Stomach (tissue), 9 donors: ENCODE data around the gene PIN1. TPM values are rescaled to one million over a fixed set of nuclear protein-coding genes. Genes with fewer than 3 reads are reported as not detected.
A peak's percentile ranks its signal among the peaks of the same experiment; 100 is the strongest.
"Not testable (repeated sequence)": the region's sequence is repeated elsewhere in the genome, so short reads cannot be mapped to it uniquely, and the experiment has no call there.

ENCODE experiments used
- DNase-seq, 2 donors: peaks; one replicate each; pipeline versions ENCODE4 v3.0.0 to v3.0.0-alpha.2; 2013 to 2019
- H3K27ac ChIP-seq, 5 donors: fragments of 200-600 bp in 4 of 5; sonication (generic) in 4 of 5; one replicate each; pipeline ENCODE4 v1.5.1; 2013 to 2019; ENCODE audit warnings: mild to moderate bottlenecking in 1 of 5, moderate library complexity in 1 of 5
- H3K27me3 ChIP-seq, 3 donors: fragments of 200-600 bp; sonication (generic); one replicate each; pipeline ENCODE4 v1.5.1; 2017 to 2019; ENCODE audit warnings: mixed run types in 1 of 3
- H3K36me3 ChIP-seq, 4 donors: fragments of 200-600 bp; sonication (generic); 1 replicate in 3 of 4; 2 replicates in 1 of 4; pipeline ENCODE4 v1.5.1; 2016 to 2019
- H3K4me1 ChIP-seq, 4 donors: fragments of 200-600 bp; sonication (generic); one replicate each; pipeline ENCODE4 v1.5.1; 2016 to 2019
- H3K4me3 ChIP-seq, 4 donors: fragments of 200-600 bp; sonication (generic) in 3 of 4; one replicate each; pipeline ENCODE4 v1.5.1; 2016 to 2019; ENCODE audit warnings: mild to moderate bottlenecking in 1 of 4
- H3K9me3 ChIP-seq, 4 donors: fragments of 200-600 bp; sonication (generic); one replicate each; pipeline ENCODE4 v1.5.1; 2016 to 2019
- EP300 ChIP-seq: sonication (generic); formaldehyde crosslinking; IDR thresholded peaks from one replicate; pipeline ENCODE4 v1.6.1; 2017; ENCODE audit warnings: antibody characterized with exemption
- POLR2A ChIP-seq, 4 donors: fragments of 450-650 bp; IDR thresholded peaks; one replicate each; pipeline ENCODE4 v1.6.1; 2016; ENCODE audit warnings: antibody characterized with exemption in 4 of 4, control low read depth in 2 of 4, mild to moderate bottlenecking in 1 of 4, moderate library complexity in 1 of 4
- POLR2AphosphoS5 ChIP-seq, 3 donors: sonication (generic); formaldehyde crosslinking; IDR thresholded peaks; one replicate each; pipeline ENCODE4 v1.6.1; 2016; ENCODE audit warnings: antibody characterized with exemption in 3 of 3
- WGBS, 5 donors: extraction: QIAGEN DNeasy Blood & Tissue Kit in 3 of 5; methylation state at CpG; one replicate each; pipeline versions ENCODE4 v1.1.5 to v1.1.7; 2013 to 2018; 5-methylcytosine and 5-hydroxymethylcytosine counted together
- intact Hi-C: fragments of 100-400 bp; cut with DNase I; formaldehyde crosslinking; loops from one replicate; pipeline ENCODE4 v1.15.1; 2023; ENCODE audit warnings: low total_unique reads
- polyA plus RNA-seq, 3 donors: library from polyadenylated mRNA; stranded (reverse); fragments of 200-250 nt; gene quantifications; one replicate each; pipeline ENCODE4 v1.2.3, GENCODE V29; 2013
- total RNA-seq, 5 donors: library from RNA; depleted of rRNA; stranded (reverse); fragments of >200 nt; gene quantifications; one replicate each; pipeline versions ENCODE4 v1.1.0 to v1.2.3, GENCODE V29; 2014 to 2016
- TF ChIP-seq, protein P1 (sequence below), 7 experiments: fragments of 450-650 bp in 4 of 7; fragments of 200-600 bp in 3 of 7; sonication (generic) in 3 of 7; IDR thresholded peaks; one replicate each; pipeline ENCODE4 v1.5.1; 2016 to 2019; ENCODE audit warnings: antibody characterized with exemption in 7 of 7, control low read depth in 2 of 7, mild to moderate bottlenecking in 1 of 7
- donor health status: healthy with polysubstance abuse.
- donor health status: Bipolar disorder and iron deficiency.
- donor health status: healthy.

PIN1 gene
- total and polyA plus RNA-seq, 8 donors = 24.2 to 105 (median 82.8) TPM

DNA sequence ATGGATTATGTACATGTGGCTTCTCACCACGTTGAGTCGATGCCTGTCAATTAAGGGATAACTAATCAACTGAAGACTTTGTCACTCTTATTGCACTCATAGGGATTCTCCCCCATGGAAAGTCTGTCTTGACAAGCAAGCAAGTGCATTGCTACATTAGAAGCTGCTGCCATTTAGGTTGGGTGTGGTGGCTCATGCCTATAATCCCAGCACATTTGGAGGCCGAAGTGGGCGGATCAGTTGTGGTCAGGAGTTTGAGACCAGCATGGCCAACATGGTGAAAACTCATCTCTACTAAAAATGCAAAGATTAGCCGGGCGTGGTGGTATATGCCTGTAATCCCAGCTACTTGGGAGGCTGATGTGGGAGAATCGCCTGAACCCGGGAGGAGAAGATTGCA, 48.3 kb upstream of the PIN1 start:
- no peak for TF ChIP-seq EP300
- TF ChIP-seq POLR2A (IDR thresholded peaks at IDR 0.05) = no peak
- TF ChIP-seq, protein P1, sequence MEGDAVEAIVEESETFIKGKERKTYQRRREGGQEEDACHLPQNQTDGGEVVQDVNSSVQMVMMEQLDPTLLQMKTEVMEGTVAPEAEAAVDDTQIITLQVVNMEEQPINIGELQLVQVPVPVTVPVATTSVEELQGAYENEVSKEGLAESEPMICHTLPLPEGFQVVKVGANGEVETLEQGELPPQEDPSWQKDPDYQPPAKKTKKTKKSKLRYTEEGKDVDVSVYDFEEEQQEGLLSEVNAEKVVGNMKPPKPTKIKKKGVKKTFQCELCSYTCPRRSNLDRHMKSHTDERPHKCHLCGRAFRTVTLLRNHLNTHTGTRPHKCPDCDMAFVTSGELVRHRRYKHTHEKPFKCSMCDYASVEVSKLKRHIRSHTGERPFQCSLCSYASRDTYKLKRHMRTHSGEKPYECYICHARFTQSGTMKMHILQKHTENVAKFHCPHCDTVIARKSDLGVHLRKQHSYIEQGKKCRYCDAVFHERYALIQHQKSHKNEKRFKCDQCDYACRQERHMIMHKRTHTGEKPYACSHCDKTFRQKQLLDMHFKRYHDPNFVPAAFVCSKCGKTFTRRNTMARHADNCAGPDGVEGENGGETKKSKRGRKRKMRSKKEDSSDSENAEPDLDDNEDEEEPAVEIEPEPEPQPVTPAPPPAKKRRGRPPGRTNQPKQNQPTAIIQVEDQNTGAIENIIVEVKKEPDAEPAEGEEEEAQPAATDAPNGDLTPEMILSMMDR (IDR thresholded peaks at IDR 0.05) = no peak
- TF ChIP-seq POLR2AphosphoS5 (IDR thresholded peaks at IDR 0.05) = no peak
- no peak for DNase-seq
- Histone ChIP-seq H3K4me3 (peak overlapping the region in 2 of 4 donors; percentile 60 to 65), H3K36me3 (no peaks in the 10 kb centered on the region), H3K4me1 (peaks cover 6 to 48% (median 33%) of the 10 kb centered on the region in 4 donors), H3K27me3 (no peaks in the 10 kb centered on the region), H3K9me3 (no peaks in the 10 kb centered on the region), H3K27ac (peak overlapping the region in 4 of 5 donors; percentile 96 to 99 (median 98))
- intact Hi-C loops = no loop called here
- WGBS, 5 donors = 91 to 98% (median 95%) methylated on average over 8 of the region's 8 CpGs

DNA sequence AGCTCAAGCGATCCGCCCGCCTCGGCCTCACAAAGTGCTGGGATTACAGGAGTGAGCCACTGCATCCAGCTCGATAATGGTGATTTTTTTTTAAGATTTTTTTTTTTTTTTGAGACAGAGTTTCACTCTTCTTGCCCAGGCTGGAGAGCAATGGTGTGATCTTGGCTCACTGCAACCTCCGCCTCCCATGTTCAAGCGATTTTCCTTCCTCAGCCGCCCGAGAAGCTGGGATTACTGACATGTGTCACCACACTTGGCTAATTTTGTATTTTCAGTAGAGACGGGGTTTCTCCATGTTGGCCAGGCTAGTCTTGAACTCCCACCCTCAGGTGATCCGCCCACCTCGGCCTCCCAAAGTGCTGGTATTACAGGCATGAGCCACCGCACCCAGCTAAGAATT, 46.5 kb upstream of the PIN1 start:
- H3K27ac ChIP-seq, H3K9me3 ChIP-seq, DNase-seq, intact Hi-C loops, H3K36me3 ChIP-seq, H3K27me3 ChIP-seq, H3K4me3 ChIP-seq: not testable (repeated sequence)
- H3K4me1 ChIP-seq = peaks cover 6 to 53% (median 36%) of the 10 kb centered on the region in 4 donors
- WGBS, 5 donors = 92 to 97% (median 95%) methylated on average over 13 of the region's 13 CpGs

- peak in 1 of 2 donors; percentile 30 for DNase-seq
- Histone ChIP-seq H3K27ac (peak overlapping the region in 2 of 5 donors; percentile 11 to 95), H3K36me3 (no peaks in the 10 kb centered on the region), H3K27me3 (no peaks in the 10 kb centered on the region), H3K9me3 (no peaks in the 10 kb centered on the region), H3K4me1 (peaks cover 6 to 49% (median 33%) of the 10 kb centered on the region in 4 donors), H3K4me3 (no peak overlapping the region)
- intact Hi-C loops = no loop called here
- WGBS, 5 donors = 62 to 68% (median 64%) methylated on average over 11 of the region's 11 CpGs
- TF ChIP-seq POLR2A (IDR thresholded peaks at IDR 0.05) = no peak
- no peak for TF ChIP-seq EP300
- TF ChIP-seq, protein P1 (IDR thresholded peaks at IDR 0.05) = no peak
- no peak for TF ChIP-seq POLR2AphosphoS5 (IDR thresholded peaks at IDR 0.05)
These were observed 46.1 kb upstream of the PIN1 start for GRCh38 chr19:9789066-9789465.

DNA sequence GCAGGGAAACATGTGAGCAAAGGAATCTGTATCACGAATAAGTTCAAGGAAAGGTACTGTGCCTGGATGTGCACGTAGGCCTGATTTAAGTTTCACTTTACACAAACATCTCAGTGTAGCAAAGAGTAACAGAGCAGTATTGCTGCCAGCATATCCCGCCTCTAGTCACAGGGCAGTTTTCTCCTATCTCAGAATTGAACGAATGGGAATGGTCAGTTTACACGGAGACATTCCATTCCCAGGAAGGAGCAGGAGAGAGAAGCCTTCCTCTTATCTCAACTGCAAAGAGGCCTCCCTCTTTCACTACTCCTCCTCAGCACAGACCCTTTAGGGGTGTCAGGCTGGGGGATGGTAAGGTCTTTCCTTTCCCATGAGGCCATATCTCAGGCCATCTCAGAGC, 45.5 kb upstream of the PIN1 start:
- H3K4me3 ChIP-seq, H3K36me3 ChIP-seq, H3K9me3 ChIP-seq, H3K27me3 ChIP-seq, intact Hi-C loops: not testable (repeated sequence)
- WGBS, 5 donors = 20 to 41% (median 22%) methylated on average over 5 of the region's 5 CpGs
- Histone ChIP-seq H3K27ac (peak overlapping the region in 3 of 5 donors; percentile 11 to 95 (median 39)), H3K4me1 (peaks cover 6 to 44% (median 29%) of the 10 kb centered on the region in 4 donors)
- peak in 1 of 2 donors; percentile 76 for DNase-seq

GRCh38 chr19:9791073-9791367, 44.1 kb upstream of the PIN1 start:
- 58 to 72% (median 72%) methylated on average over 6 of the region's 6 CpGs for WGBS, 5 donors
- peaks cover 6 to 39% (median 26%) of the 10 kb centered on the region in 4 donors for H3K4me1 ChIP-seq
- H3K27ac ChIP-seq = peak overlapping the region in 4 of 5 donors; percentile 86 to 95 (median 94)
- not testable (repeated sequence) for H3K9me3 ChIP-seq, H3K27me3 ChIP-seq, H3K36me3 ChIP-seq
- intact Hi-C loops = loop anchor here (10.0 kb wide), 2 partner anchors 206 to 586 kb away; partner anchors contain the start of gene ZNF121
- peak in 1 of 2 donors; percentile 30 for DNase-seq
- peak overlapping the region in 3 of 4 donors; percentile 56 to 64 (median 59) for H3K4me3 ChIP-seq

- H3K27me3 ChIP-seq = no peaks in the 10 kb centered on the region
- H3K27ac ChIP-seq = peak overlapping the region; percentile 86 to 97 (median 95)
- H3K4me3 ChIP-seq = peak overlapping the region; percentile 56 to 82 (median 62)
- peaks cover 6 to 39% (median 21%) of the 10 kb centered on the region in 4 donors for H3K4me1 ChIP-seq
- 2 to 4% (median 3%) methylated on average over 39 to 50 of the region's 50 CpGs for WGBS, 5 donors
- no peaks in the 10 kb centered on the region for H3K9me3 ChIP-seq
- no peak for TF ChIP-seq POLR2AphosphoS5 (IDR thresholded peaks at IDR 0.05)
- no peak for TF ChIP-seq POLR2A (IDR thresholded peaks at IDR 0.05)
- TF ChIP-seq, protein P1 (IDR thresholded peaks at IDR 0.05) = no peak
- TF ChIP-seq EP300 = no peak
- intact Hi-C loops = loop anchor here (10.0 kb wide), 2 partner anchors 207 to 587 kb away; partner anchors contain the start of gene ZNF121
- DNase-seq = peak; percentile 97 to 98
- no peaks in the 10 kb centered on the region for H3K36me3 ChIP-seq
These were observed 43.4 kb upstream of the PIN1 start for GRCh38 chr19:9791552-9792205.
